ENCODE measurements around the gene INTS7.

DNA sequence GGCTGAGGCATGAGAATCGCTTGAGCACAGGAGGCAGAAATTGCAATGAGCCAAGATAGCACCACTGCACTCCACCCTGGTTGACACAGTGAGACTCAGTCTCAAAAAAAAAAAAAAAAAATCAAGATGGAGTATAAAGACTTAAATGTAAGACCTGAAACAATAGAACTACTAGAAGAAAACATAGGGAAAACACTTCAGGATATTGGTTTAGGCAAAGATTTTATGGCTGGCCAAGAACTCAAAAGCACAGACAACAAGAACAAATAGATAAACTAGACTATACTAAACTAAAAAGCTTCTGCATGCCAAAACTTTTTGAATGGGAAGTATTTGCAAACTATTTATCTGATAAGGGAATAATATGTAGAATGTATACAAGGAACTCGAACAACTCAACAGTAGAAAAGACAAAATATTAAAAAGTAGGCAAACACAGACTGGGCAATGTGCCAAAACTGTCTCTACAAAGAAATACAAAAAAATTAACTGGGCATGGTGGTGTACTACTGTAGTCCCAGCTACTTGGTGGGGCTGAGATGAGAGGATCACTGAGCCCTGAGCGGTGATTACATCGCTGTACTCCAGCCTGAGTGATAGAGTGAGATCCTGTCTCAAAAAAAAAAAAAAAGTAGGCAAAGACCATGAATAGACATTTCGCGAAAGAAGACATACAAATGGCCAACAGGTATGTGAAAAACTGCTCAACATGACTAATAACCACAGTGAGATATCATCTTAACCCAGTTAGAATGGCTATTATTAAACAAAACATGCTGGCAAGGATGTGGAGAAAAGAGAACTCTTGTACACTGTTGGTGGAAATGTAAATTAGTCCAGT lies 25.5 kb upstream of the INTS7 start:
- TF ChIP-seq, protein P1, sequence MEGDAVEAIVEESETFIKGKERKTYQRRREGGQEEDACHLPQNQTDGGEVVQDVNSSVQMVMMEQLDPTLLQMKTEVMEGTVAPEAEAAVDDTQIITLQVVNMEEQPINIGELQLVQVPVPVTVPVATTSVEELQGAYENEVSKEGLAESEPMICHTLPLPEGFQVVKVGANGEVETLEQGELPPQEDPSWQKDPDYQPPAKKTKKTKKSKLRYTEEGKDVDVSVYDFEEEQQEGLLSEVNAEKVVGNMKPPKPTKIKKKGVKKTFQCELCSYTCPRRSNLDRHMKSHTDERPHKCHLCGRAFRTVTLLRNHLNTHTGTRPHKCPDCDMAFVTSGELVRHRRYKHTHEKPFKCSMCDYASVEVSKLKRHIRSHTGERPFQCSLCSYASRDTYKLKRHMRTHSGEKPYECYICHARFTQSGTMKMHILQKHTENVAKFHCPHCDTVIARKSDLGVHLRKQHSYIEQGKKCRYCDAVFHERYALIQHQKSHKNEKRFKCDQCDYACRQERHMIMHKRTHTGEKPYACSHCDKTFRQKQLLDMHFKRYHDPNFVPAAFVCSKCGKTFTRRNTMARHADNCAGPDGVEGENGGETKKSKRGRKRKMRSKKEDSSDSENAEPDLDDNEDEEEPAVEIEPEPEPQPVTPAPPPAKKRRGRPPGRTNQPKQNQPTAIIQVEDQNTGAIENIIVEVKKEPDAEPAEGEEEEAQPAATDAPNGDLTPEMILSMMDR (IDR thresholded peaks at IDR 0.05): no peak
- no peak for TF ChIP-seq POLR2A (IDR thresholded peaks at IDR 0.05)
